K562 (cell line): ENCODE measurements around the gene CHCHD10. TPM values are rescaled to one million over a fixed set of nuclear protein-coding genes. Genes with fewer than 3 reads are reported as not detected.

Experiments used
- ATAC-seq: fragments of 200-7000 bp; cut with Tn5 transposase; 3 replicates; pipeline ENCODE4 v1.9.1; 2020; ENCODE audit warnings: moderate library complexity
- BruUV-seq: library from RNA; stranded (reverse); fragments of 400-500 nt; replicated peaks from 2 replicates; lab custom pipeline; 2021; lab: Mats Ljungman, UMichigan
- CTCF ChIA-PET: fragments of 300-600 bp; formaldehyde crosslinking; extraction: SDS; loops from one replicate; lab custom pipeline; 2021; ENCODE audit warnings: low intra/inter-chr PET ratio; lab: Yijun Ruan, JAX
- POLR2A ChIA-PET: fragments of 300-600, 350-650 bp; sonication (Branson Sonifier 250); formaldehyde crosslinking; extraction: SDS; loops from one replicate; lab custom pipeline; 2021; ENCODE audit warnings: antibody characterized with exemption, inconsistent platforms; lab: Yijun Ruan, JAX
- DNase-seq, 4 experiments: peaks; one replicate each; pipeline versions ENCODE4 v3.0.0 to v3.0.0-alpha.2; 2011 to 2018; ENCODE audit warnings: low spot score in 3 of 4, mixed read lengths in 3 of 4; ENCODE audit errors: extremely low read depth in 1 of 4
- FAIRE-seq: peaks from 2 replicates; lab custom pipeline; 2011; peaks lifted over from hg19 to GRCh38; lab: Jason Lieb, UNC
- H2AFZ ChIP-seq: 2 replicates; pipeline ENCODE4 v1.6.0; 2011; ENCODE audit warnings: low read depth, low read length, control low read depth, inconsistent platforms
- H3K27ac ChIP-seq: fragments of 200-600 bp; 3 replicates; pipeline ENCODE4 v1.8.0; 2011; ENCODE audit warnings: low read depth, mild to moderate bottlenecking, control low read depth, inconsistent platforms, low read length, moderate library complexity, mixed read lengths; ENCODE audit errors: extremely low read depth
- H3K27me3 ChIP-seq, 2 experiments: fragments of 300-600 bp in 1 of 2; 2 replicates in 1 of 2; 3 replicates in 1 of 2; pipeline versions ENCODE4 v1.6.0 to v1.8.0; 2011; ENCODE audit warnings: inconsistent platforms in 2 of 2, low read length in 2 of 2, mild to moderate bottlenecking in 1 of 2, mixed read lengths in 1 of 2, moderate library complexity in 1 of 2; ENCODE audit not compliant: control insufficient read depth in 2 of 2, insufficient read depth in 2 of 2
- H3K36me3 ChIP-seq: fragments of 300-600 bp; 3 replicates; pipeline ENCODE4 v1.8.0; 2011; ENCODE audit warnings: mild to moderate bottlenecking, low read length, inconsistent platforms; ENCODE audit not compliant: control insufficient read depth, insufficient read depth
- H3K4me1 ChIP-seq, 2 experiments: fragments of 200-600 bp in 1 of 2; replicated peaks in 1 of 2; 2 replicates in 1 of 2; 3 replicates in 1 of 2; pipeline versions ENCODE4 v1.5.1 to v1.8.0; 2011; ENCODE audit warnings: inconsistent platforms in 2 of 2, low read length in 2 of 2, mild to moderate bottlenecking in 1 of 2, mixed read lengths in 1 of 2, moderate library complexity in 1 of 2; ENCODE audit not compliant: control insufficient read depth in 2 of 2, insufficient read depth in 2 of 2
- H3K4me2 ChIP-seq: 2 replicates; pipeline ENCODE4 v1.6.1; 2011; ENCODE audit warnings: low read length, control low read depth, inconsistent platforms, mixed read lengths; ENCODE audit not compliant: insufficient read depth
- H3K4me3 ChIP-seq: fragments of 200-600 bp; sonication (generic), shearing (Covaris generic); 2 replicates; pipeline ENCODE4 v1.5.1; 2016; ENCODE audit warnings: control low read depth, inconsistent platforms
- H3K79me2 ChIP-seq: fragments of 200-600 bp; 3 replicates; pipeline ENCODE4 v1.8.0; 2011; ENCODE audit warnings: low read length, inconsistent platforms; ENCODE audit not compliant: control insufficient read depth, insufficient read depth
- H3K9ac ChIP-seq, 2 experiments: 2 replicates each; pipeline versions ENCODE4 v1.6.0 to v1.6.1; 2011; ENCODE audit warnings: low read depth in 2 of 2, low read length in 2 of 2, control low read depth in 1 of 2, inconsistent platforms in 1 of 2, mild to moderate bottlenecking in 1 of 2, mixed read lengths in 1 of 2; ENCODE audit not compliant: insufficient read depth in 1 of 2
- H3K9me1 ChIP-seq: one replicate; pipeline ENCODE4 v1.6.0; 2011; ENCODE audit warnings: inconsistent platforms, mild to moderate bottlenecking, low read length, moderate library complexity; ENCODE audit not compliant: control insufficient read depth, insufficient read depth
- H3K9me3 ChIP-seq: replicated peaks from 2 replicates; pipeline ENCODE4 v1.5.1; 2011; ENCODE audit warnings: low read depth, low read length, inconsistent platforms; ENCODE audit not compliant: control insufficient read depth, insufficient read depth
- H4K20me1 ChIP-seq: replicated peaks from 2 replicates; pipeline ENCODE4 v1.6.1; 2011; ENCODE audit warnings: low read length, inconsistent platforms, mixed read lengths; ENCODE audit not compliant: control insufficient read depth, insufficient read depth
- ATF7 ChIP-seq: fragments of 450-650 bp; IDR thresholded peaks from 2 replicates; pipeline ENCODE4 v1.7.1; 2014; ENCODE audit warnings: mild to moderate bottlenecking, moderate library complexity
- CBX5 ChIP-seq: IDR thresholded peaks from 2 replicates; pipeline ENCODE4 v1.6.1; 2014; ENCODE audit warnings: low read depth, borderline replicate concordance
- DDX20 ChIP-seq: fragments of 450-650 bp; IDR thresholded peaks from 2 replicates; pipeline ENCODE4 v1.6.1; 2016; ENCODE audit warnings: missing genetic modification characterization, low read depth, mild to moderate bottlenecking, missing compliant biosample characterization, moderate library complexity
- ETV1 ChIP-seq: fragments of 450-650 bp; conservative IDR thresholded peaks from 2 replicates; pipeline ENCODE4 v1.6.1; 2016; ENCODE audit warnings: missing genetic modification characterization, control low read depth, low read depth, missing compliant biosample characterization
- HCFC1 ChIP-seq: IDR thresholded peaks from 2 replicates; pipeline ENCODE4 v1.6.1; 2012; ENCODE audit warnings: low read depth, low read length, improper control_type of control experiment
- KAT2B ChIP-seq: IDR thresholded peaks from one replicate; pipeline ENCODE4 v1.6.1; 2012; ENCODE audit warnings: low read depth, mild to moderate bottlenecking, control low read depth, inconsistent platforms, low read length, moderate library complexity
- KHSRP ChIP-seq: fragments of 450-650 bp; IDR thresholded peaks from 2 replicates; pipeline ENCODE4 v1.6.1; 2017
- PHF20 ChIP-seq: fragments of 450-650 bp; IDR thresholded peaks from 2 replicates; pipeline ENCODE4 v1.6.1; 2018; ENCODE audit not compliant: partially characterized antibody
- RBM22 ChIP-seq: fragments of 200-400 bp; formaldehyde crosslinking; IDR thresholded peaks from 2 replicates; pipeline ENCODE4 v1.6.1; 2018; ENCODE audit warnings: low read length, low read depth; ENCODE audit not compliant: poor library complexity, severe bottlenecking
- SREBF2 ChIP-seq: sonication (generic); formaldehyde crosslinking; IDR thresholded peaks from 2 replicates; pipeline ENCODE4 v1.4.0; 2020; ENCODE audit warnings: mild to moderate bottlenecking, missing genetic modification reagents
- ZNF184 ChIP-seq: sonication (generic); formaldehyde crosslinking; IDR thresholded peaks from 2 replicates; pipeline ENCODE4 v1.5.0; 2020; ENCODE audit warnings: missing genetic modification reagents
- ZNF212 ChIP-seq: fragments of 450-650 bp; formaldehyde crosslinking; IDR thresholded peaks from 2 replicates; pipeline ENCODE4 v1.4.0; 2020; ENCODE audit warnings: mild to moderate bottlenecking
- WGBS: fragments of 100-300 bp; shearing (Covaris generic); methylation state at CpG from one replicate; pipeline ENCODE4 v1.1.6; 2016; ENCODE audit warnings: low coverage, mixed read lengths; ENCODE audit not compliant: insufficient coverage; ENCODE audit errors: missing lambda C conversion rate; 5-methylcytosine and 5-hydroxymethylcytosine counted together
- in situ Hi-C: fragments of 300-500 bp; cut with MboI; formaldehyde crosslinking; loops from 4 replicates; pipeline ENCODE4 v1.15.0; 2018; ENCODE audit warnings: inconsistent platforms, mixed read lengths
- intact Hi-C: fragments of 100-400 bp; cut with micrococcal nuclease; formaldehyde crosslinking; loops from 2 replicates; pipeline ENCODE4 v1.14.2; 2022
- polyA plus RNA-seq, 8 experiments: library from polyadenylated mRNA; depleted of rRNA in 4 of 8; stranded (reverse) in 5 of 8; unstranded in 3 of 8; fragments of >200 nt; fragmentation: Nextera tagmentation in 2 of 8; fragmentation: Illumina TruSeq in 1 of 8; extraction: Ambion mirVana in 2 of 8; extraction: Trizol in 1 of 8; gene quantifications; 2 replicates each; pipeline versions ENCODE4 v1.2.1 to v1.2.3, GENCODE V29; 2011 to 2014; ENCODE audit warnings: inconsistent platforms in 1 of 8, missing spikeins in 1 of 8
- total RNA-seq, 7 experiments: library from RNA; depleted of rRNA in 6 of 7; stranded (reverse); fragments of >200 nt in 6 of 7; fragmentation: Illumina TruSeq in 2 of 7; extraction: Trizol in 2 of 7; gene quantifications; 2 replicates each; pipeline versions ENCODE4 v1.2.1 to v1.2.3, GENCODE V29; 2011 to 2021; ENCODE audit warnings: low replicate concordance in 1 of 7

Gene CHCHD10
- total and polyA plus RNA-seq, 9 of the 15 experiments (the other 6 are each of a cell fraction or from before 2014, with no cell fraction given) = 15.2 to 292 (median 102) TPM

GRCh38 chr22:23782252-23782651 lies 14.5 kb upstream of the CHCHD10 start:
- WGBS = 61% methylated on average over 11 of the region's 16 CpGs
- ChIA-PET CTCF (no interaction called here), POLR2A (no interaction called here)
- H4K20me1 ChIP-seq = no peaks in the 10 kb centered on the region; the same call in 1 of the 2 replicates
- no peaks in the 10 kb centered on the region for H3K9me3 ChIP-seq
- H3K27ac ChIP-seq = no peak overlapping the region
- intact Hi-C loops = no loop called here
- in situ Hi-C loops = no loop called here
- H2AFZ ChIP-seq = no peak overlapping the region
- FAIRE-seq (no peak), ATAC-seq (no peak), DNase-seq (no peak)
- no TSS peak for BruUV-seq
- peaks cover 5 to 30% of the 10 kb centered on the region in 2 experiments; a peak in 3 of 5 replicates for H3K4me1 ChIP-seq
- no peak overlapping the region for H3K4me3 ChIP-seq
- TF ChIP-seq CBX5 (no peak), ATF7 (no peak), DDX20 (tag) (no peak), HCFC1 (no peak), KHSRP (no peak), ZNF184 (no peak), PHF20 (no peak), ETV1 (tag) (no peak), KAT2B (no peak), ZNF212 (CRISPR knock-in tag) (no peak), RBM22 (no peak), SREBF2 (CRISPR knock-in tag) (no peak)
- H3K36me3 ChIP-seq = no peaks in the 10 kb centered on the region
- H3K79me2 ChIP-seq = peaks cover under 1% of the 10 kb centered on the region; the same call in 2 of the 3 replicates
- H3K9me1 ChIP-seq = no peaks in the 10 kb centered on the region
- no peak overlapping the region for H3K4me2 ChIP-seq
- no peak overlapping the region; a peak in 1 of 4 replicates for H3K9ac ChIP-seq
- no peaks in the 10 kb centered on the region for H3K27me3 ChIP-seq
